Measurements from ENCODE around the gene STK17B.

- no peak for TF ChIP-seq CTCF (conservative IDR thresholded peaks at IDR 0.05; ENCODE audit: low read length)
- TF ChIP-seq EZH2phosphoT487 (IDR thresholded peaks at IDR 0.05; ENCODE audit: borderline replicate concordance, low read depth, low read length) = no peak
Measured at GRCh38 chr2:196205011-196205766, 33.8 kb upstream of the STK17B start.

Measured in OCI-LY7 (cell line).